Activated CD4-positive, alpha-beta T cell treated with anti-CD3 and anti-CD28 coated beads, Interleukin-2, amount 10 ng/mL, durations not matched to agents 24 days and 14 days (primary cell): ENCODE data around the gene KLHL42. TPM values are rescaled to one million over a fixed set of nuclear protein-coding genes. Genes with fewer than 3 reads are reported as not detected.

Source experiments
- DNase-seq: peaks from one replicate; pipeline ENCODE4 v3.0.0; 2022
- H3K27ac Mint-ChIP-seq: one replicate; pipeline ENCODE4 v1.8.0; 2022; ENCODE audit warnings: mild to moderate bottlenecking, mixed read lengths
- H3K27me3 Mint-ChIP-seq: one replicate; pipeline ENCODE4 v1.8.0; 2022; ENCODE audit warnings: mixed read lengths
- H3K36me3 Mint-ChIP-seq: one replicate; pipeline ENCODE4 v1.8.0; 2022; ENCODE audit warnings: low read depth, mild to moderate bottlenecking, mixed read lengths
- H3K4me1 Mint-ChIP-seq: one replicate; pipeline ENCODE4 v1.8.0; 2021; ENCODE audit warnings: mixed read lengths
- H3K4me3 Mint-ChIP-seq: one replicate; pipeline ENCODE4 v1.8.0; 2022; ENCODE audit warnings: mild to moderate bottlenecking, moderate library complexity, mixed read lengths
- H3K9me3 Mint-ChIP-seq: one replicate; pipeline ENCODE4 v1.8.0; 2021; ENCODE audit warnings: mixed read lengths
- intact Hi-C: fragments of 100-400 bp; cut with micrococcal nuclease; formaldehyde crosslinking; loops from one replicate; pipeline ENCODE4 v1.15.1; 2023
- total RNA-seq: library from RNA; stranded (reverse); gene quantifications from 2 replicates; pipeline ENCODE4 v1.2.3, GENCODE V29; 2022

KLHL42 gene
- total RNA-seq, 1 donor from 2014 or later = 13.6 TPM

DNA sequence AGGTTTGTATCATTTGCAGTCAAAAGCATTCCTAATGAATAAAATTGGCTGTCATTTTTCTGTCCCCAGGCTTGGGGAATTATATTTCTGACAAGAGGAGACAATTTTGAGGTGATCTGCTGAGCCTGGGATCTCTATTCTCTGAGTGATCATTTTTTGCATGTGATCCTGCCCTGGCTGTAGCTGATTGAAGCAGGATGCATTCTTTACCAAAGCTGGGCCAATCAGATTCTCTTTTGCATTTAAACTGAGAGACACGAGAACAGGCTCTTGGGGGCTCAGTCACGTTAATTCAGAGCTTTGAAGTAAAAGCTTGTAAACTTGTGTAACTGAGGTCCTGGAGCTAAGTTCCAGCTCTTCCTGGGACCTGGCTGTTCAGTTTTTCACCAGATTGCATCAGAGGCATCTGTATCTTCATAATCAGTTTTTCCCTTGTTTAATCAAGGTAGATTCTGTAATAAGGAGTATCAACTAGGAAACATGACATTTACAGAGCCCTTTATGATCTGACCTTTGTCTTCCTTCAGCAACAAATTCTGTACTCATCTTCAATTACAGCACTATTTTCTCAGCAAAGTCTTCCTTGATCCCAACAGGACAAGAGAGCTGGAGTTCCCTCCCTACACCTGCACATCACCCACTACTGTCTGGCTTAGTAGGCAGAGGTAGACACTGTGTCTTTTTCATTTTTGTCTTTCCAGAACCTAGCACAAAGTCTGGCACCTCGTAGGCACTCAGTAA lies 35.0 kb downstream of the KLHL42 start:
- Mint-ChIP-seq H3K27ac (no peak overlapping the region), H3K27me3 (peaks cover 40% of the 10 kb centered on the region)

DNA sequence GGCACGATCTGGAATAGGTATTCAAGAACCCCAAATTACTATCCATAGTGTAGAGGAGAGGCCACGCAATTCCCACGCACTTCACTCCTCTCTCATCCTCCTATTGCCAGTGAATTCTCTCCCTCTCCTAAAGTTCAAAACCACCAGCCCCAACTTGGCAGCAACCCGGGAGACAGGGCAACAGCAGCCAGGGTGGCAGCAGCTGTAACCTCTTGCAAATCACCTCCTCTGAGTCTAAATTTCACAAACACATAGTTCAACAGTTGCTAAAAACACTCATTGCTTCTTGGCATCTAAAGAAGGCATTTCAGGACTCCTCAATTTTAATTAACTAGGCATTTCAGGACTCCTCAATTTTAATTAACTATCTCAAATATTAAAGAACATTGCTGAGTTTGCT lies 37.7 kb downstream of the KLHL42 start:
- Mint-ChIP-seq H3K27me3 (peaks cover 35% of the 10 kb centered on the region), H3K4me1 (peaks cover 31% of the 10 kb centered on the region)

More for the DNA sequence above, 35.0 kb downstream of the KLHL42 start:
- Mint-ChIP-seq H3K4me3 (no peak overlapping the region), H3K4me1 (peaks cover 16% of the 10 kb centered on the region), H3K9me3 (no peaks in the 10 kb centered on the region), H3K36me3 (no peaks in the 10 kb centered on the region)
- intact Hi-C loops = no loop called here
- no peak for DNase-seq

DNA sequence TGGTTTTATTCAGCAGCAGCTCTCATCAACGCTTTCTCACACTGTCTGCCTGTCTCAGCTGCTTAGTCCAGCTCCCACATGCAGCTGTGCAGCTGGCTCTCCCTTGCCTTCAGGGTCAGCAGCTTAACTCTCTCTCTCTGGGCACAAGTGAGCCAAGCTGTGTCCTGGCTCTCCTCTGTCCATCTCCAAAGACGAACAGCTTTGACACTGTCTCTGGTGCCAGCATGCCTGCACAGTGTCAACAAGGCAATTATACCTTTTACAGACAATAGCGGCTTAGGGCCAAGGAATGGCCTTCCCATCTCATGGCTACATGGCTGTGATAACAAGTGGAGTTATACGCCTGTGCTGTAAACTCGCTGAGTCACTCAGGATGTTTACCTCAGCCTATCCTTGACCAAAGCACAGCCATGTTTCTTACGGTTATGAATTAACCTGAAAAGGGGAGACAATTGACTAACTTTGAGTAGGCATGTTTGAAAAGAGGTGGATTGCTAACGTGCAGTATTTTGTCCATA lies 38.4 kb downstream of the KLHL42 start:
- Mint-ChIP-seq H3K4me1 (peaks cover 35% of the 10 kb centered on the region), H3K9me3 (no peaks in the 10 kb centered on the region), H3K4me3 (no peak overlapping the region), H3K36me3 (no peaks in the 10 kb centered on the region), H3K27ac (no peak overlapping the region), H3K27me3 (peaks cover 35% of the 10 kb centered on the region)
- no peak for DNase-seq
- intact Hi-C loops = no loop called here

More for the DNA sequence above, 37.7 kb downstream of the KLHL42 start:
- Mint-ChIP-seq H3K27ac (no peak overlapping the region), H3K4me3 (no peak overlapping the region), H3K36me3 (no peaks in the 10 kb centered on the region), H3K9me3 (no peaks in the 10 kb centered on the region)
- intact Hi-C loops = no loop called here
- no peak for DNase-seq

DNA sequence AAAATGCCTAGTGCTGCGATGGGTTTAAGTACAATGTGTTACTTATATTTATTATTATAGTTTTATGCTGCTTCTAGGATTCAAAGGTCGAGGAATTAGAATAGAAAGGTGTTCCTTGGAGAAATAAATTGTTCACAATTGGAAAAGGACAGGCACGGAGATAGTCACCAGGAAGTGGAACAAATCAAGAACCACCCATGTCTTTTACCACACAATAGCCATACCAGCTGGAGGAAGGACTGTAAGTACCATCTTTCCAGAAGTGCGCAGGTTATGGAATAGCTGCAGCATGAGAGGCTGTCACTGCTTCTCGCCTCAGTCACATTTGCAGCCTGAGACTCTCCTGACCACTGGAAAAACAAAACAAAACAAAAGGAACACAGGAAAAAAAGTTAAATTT lies 40.5 kb downstream of the KLHL42 start:
- peaks cover 38% of the 10 kb centered on the region for H3K4me1 Mint-ChIP-seq
- H3K9me3 Mint-ChIP-seq = no peaks in the 10 kb centered on the region
- no peak for DNase-seq
- H3K4me3 Mint-ChIP-seq = no peak overlapping the region
- H3K36me3 Mint-ChIP-seq = no peaks in the 10 kb centered on the region
- intact Hi-C loops = loop anchor here (2.0 to 5.0 kb wide), 8 partner anchors 122 to 1282 kb away; partner anchors contain the start of genes BMAL2 and CCDC91
- H3K27me3 Mint-ChIP-seq = peaks cover 48% of the 10 kb centered on the region
- H3K27ac Mint-ChIP-seq = no peak overlapping the region

DNA sequence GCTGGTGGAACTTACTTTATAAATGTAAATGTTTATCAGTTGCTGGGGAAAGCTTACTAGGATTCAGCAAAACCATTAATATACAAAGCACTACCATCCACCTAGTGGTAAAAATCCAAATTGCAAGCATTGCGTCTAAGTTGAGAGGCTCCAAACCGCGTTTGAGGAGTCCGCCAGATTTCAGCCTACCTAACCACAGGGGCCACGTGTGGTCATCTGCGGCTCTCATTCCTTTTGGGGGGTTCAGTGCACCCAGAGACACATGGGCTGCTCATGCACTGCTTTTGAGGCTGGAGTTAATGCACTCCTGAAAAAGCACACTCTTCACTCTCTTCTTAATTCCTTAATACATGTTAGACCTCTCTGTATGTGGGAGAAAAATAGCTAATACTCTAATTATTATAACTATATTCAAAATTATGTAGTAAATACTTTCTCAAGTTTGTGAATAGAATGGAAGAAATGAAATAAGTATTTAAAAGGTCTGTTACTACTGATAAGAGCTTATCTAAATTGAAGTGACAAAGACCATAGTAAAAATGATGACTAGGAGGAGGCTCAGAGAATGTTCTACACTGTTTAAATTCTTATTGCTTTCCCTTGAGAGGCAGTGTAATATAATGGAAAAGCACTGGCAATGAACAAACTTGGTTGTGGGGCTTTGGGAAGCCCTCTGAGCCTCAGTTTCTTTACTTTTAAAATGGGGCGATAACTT lies 41.4 kb downstream of the KLHL42 start:
- Mint-ChIP-seq H3K9me3 (no peaks in the 10 kb centered on the region), H3K4me3 (peak overlapping the region; percentile 6), H3K36me3 (no peaks in the 10 kb centered on the region), H3K27ac (peak overlapping the region; percentile 87), H3K4me1 (peaks cover 36% of the 10 kb centered on the region), H3K27me3 (peaks cover 52% of the 10 kb centered on the region)
- intact Hi-C loops = loop anchor here (1.0 to 5.0 kb wide), 9 partner anchors 88 to 1281 kb away; partner anchors contain the start of genes BMAL2 and CCDC91
- peak; percentile 85 for DNase-seq

DNA sequence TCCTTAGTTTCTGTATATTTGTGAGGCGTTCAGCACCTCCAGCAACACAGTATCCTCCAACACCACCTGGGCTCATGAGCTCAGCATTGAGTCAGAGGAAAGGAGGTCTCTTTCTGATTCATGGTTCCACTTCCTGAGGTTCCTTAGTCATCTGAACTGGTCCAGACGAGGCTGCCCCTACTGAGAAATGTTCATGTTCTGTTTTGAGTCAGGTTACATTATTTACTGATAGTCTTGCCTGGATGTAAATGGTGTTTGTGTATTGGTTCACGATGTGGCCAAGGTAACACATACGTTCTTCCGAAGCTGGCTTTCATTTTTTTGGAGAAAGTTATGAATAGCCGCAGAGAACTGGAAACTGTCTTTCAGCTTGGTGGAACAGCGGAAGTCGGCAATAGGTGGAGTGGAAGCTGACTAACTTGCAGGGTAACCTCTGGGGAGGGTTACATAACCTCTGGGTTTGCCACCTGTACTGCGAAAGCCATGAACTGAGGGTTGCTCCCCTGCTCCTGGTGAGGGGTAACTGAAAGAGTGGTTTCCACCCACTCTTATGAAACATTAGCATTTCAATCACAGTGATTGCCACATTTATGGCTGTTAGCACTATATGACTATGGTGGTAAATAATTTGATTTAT lies 42.2 kb downstream of the KLHL42 start:
- Mint-ChIP-seq H3K4me3 (peak overlapping the region; percentile 53), H3K9me3 (no peaks in the 10 kb centered on the region), H3K36me3 (no peaks in the 10 kb centered on the region), H3K4me1 (peaks cover 34% of the 10 kb centered on the region), H3K27ac (peak overlapping the region; percentile 87), H3K27me3 (peaks cover 55% of the 10 kb centered on the region)
- intact Hi-C loops = loop anchor here (1.0 to 5.0 kb wide), 16 partner anchors 15 to 1280 kb away; partner anchors contain the start of genes BMAL2, KLHL42, MANSC4 and MRPS35
- peak; percentile 84 for DNase-seq

DNA sequence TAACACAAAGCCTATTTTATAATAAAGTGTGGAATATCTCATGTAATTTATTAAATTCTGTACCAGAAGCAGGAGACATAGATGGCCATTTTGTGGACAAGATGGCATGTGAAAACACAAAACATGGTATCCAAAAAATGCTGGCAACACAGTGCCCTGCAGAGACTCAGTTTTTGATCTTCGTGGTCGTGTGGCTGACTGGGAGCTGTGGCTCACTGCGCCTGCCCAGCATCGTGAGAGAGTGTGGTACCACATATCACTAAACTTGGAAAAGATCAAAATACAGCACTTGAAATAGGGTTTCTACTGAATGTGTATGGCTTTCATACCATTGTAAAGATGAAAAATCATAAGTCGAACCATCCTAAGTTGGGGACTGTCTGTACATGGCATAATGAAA lies 43.0 kb downstream of the KLHL42 start:
- Mint-ChIP-seq H3K4me3 (no peak overlapping the region), H3K36me3 (no peaks in the 10 kb centered on the region), H3K27me3 (peaks cover 52% of the 10 kb centered on the region), H3K9me3 (no peaks in the 10 kb centered on the region), H3K27ac (peak overlapping the region; percentile 87), H3K4me1 (peaks cover 34% of the 10 kb centered on the region)
- DNase-seq = no peak
- intact Hi-C loops = loop anchor here (2.0 to 5.0 kb wide), 10 partner anchors 119 to 1279 kb away; partner anchors contain the start of genes BMAL2 and TM7SF3

DNA sequence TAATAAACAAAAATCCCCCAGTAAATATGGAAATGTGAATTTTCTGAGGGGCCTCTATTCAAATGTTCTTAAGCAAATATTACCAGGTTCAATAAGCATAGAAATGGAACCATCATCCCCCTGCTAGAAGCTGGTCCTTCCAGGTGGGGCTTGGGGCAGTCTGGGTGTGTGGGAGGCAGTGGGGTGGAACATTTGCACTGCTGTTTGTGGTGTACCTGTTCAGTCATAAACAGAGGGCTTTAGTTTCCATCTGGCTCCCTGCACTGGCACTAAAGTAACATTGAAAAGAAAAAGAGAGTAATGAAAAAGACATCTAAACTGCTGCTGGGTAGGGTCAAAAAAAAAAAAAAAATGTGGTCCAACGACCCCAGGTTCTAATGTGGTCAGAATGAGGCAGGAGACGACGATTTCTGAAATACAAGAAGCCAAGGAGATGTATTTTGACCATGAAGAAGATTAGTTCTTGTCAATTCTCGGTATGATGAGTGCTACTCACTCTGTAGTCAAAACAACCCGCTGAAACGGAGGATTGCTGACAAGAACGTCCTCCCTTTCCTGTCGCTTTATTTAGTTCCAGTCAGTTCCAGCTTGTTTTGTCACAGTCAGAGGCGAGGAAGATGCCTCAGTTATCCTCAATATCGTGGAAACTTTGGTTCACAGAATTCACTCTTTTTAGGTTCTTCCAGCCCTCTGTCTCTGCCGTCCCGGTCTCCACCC lies 44.3 kb downstream of the KLHL42 start:
- no peak overlapping the region for H3K4me3 Mint-ChIP-seq
- no peaks in the 10 kb centered on the region for H3K9me3 Mint-ChIP-seq
- intact Hi-C loops = loop anchor here (5.0 kb wide), 7 partner anchors 118 to 1278 kb away; partner anchors contain the start of gene BMAL2
- H3K27me3 Mint-ChIP-seq = peaks cover 52% of the 10 kb centered on the region
- no peak for DNase-seq
- H3K36me3 Mint-ChIP-seq = no peaks in the 10 kb centered on the region
- peak overlapping the region; percentile 75 for H3K27ac Mint-ChIP-seq
- H3K4me1 Mint-ChIP-seq = peaks cover 30% of the 10 kb centered on the region

DNA sequence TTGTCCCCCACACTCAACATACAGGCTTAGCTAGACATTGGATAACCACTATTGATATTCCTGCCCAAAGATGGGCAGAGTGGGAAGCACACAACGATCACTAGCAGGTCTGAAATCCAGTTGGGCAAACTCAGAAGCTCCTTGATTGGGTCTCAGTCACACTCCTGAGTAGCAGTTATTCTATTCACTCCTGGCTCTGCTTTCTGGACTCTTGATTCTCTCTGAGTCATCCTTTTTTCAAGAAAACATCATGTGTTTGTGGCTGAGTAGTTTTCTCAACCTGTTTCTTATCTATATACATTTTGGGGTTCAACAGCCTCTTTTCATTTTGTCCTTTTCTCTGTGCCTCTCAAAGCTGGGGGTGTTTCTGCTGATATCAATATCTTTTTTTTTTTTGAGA lies 46.0 kb downstream of the KLHL42 start:
- Mint-ChIP-seq H3K4me1 (peaks cover 29% of the 10 kb centered on the region), H3K36me3 (no peaks in the 10 kb centered on the region), H3K4me3 (no peak overlapping the region), H3K27ac (no peak overlapping the region), H3K27me3 (peaks cover 54% of the 10 kb centered on the region), H3K9me3 (no peaks in the 10 kb centered on the region)
- intact Hi-C loops = no loop called here
- no peak for DNase-seq

DNA sequence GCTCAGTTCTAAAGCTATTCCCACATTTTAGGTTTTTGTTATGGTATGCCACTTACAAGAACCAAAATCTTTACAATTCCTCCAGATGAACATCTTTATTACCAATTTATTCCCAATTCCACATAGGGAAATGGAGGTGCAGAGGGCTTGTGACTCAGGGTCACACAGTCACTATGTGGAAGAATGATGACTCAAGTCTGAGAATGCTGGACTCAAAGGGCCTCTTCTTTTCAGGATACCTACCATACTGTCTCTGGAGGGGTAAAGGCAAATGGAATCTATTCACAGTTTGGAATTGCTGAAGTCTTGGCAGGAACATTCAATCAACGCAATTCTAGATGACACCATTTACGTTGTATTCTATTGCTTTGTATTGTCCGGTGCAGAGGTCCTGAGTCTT lies 48.2 kb downstream of the KLHL42 start:
- peaks cover 10% of the 10 kb centered on the region for H3K4me1 Mint-ChIP-seq
- no peak overlapping the region for H3K27ac Mint-ChIP-seq
- H3K9me3 Mint-ChIP-seq = no peaks in the 10 kb centered on the region
- H3K27me3 Mint-ChIP-seq = peaks cover 59% of the 10 kb centered on the region
- intact Hi-C loops = no loop called here
- no peak for DNase-seq
- H3K36me3 Mint-ChIP-seq = no peaks in the 10 kb centered on the region
- H3K4me3 Mint-ChIP-seq = no peak overlapping the region

DNA sequence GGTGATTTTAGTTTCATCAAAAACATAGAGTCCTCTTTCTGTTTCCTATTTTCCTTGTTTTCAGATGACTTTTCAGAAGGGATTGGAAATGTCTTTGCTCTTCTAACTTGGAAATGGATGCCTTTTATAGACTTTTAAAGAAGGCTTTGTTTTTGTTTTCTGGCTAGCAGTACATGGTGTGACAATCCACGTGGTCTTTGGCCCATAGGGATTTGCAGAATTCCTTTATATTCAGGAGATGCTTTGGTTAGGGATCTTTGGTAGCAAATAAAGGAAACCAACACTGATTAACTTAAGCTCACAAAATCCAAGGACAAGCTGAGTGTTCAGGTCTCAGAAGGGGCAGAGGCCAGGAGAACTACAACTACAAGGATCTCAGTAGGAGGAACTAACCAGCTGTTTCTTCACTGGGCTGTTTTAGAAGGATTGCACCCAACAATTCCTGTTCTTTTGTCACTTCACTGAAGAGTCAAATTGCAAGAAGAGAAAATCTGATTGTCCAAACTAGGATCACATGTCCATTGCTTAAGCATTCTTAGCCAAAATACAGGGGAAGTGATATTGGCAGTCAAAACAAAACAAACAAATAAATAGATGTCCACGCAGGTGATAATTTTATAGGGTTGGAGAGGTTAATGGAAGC lies 58.6 kb downstream of the KLHL42 start:
- intact Hi-C loops = no loop called here
- peaks cover 4% of the 10 kb centered on the region for H3K9me3 Mint-ChIP-seq
- H3K27me3 Mint-ChIP-seq = peaks cover 15% of the 10 kb centered on the region
- no peaks in the 10 kb centered on the region for H3K36me3 Mint-ChIP-seq
- no peak overlapping the region for H3K4me3 Mint-ChIP-seq
- no peak overlapping the region for H3K27ac Mint-ChIP-seq
- H3K4me1 Mint-ChIP-seq = no peaks in the 10 kb centered on the region
- DNase-seq = no peak

DNA sequence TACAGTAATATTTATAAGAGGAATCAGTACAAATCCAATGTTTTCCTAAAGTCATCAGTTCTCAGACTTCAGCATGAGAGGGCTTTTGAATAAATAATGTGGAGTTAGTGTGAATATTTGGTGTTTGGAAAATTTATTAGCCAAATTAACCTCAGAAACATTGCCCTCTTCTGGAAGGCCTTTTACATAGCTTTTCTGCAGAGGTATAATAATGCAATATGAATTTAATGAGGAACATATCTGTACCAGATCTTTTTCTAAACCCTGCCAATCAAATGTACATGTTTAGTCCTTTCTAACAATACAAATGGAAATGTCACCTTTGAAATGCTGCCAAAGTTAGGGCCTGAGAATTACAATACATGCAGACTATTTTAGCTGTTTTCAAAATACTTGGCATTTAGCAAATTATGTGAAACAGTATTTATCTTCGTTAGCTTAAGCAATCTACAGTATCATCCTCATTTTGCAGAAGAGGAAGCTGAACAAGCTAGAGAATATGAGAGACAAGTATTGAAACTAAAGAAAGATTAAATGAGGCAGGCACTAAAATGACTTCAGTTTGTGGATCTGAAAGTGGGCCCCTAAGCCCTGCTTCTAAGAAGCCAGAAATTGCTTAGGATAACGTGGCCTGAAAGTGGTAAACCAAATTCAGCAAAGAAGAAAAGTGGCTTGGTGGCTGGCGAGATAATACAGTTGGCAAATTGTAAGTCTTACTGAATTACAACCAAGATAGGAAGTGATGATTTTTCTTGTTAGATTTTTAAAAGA lies 60.4 kb downstream of the KLHL42 start:
- no peak overlapping the region for H3K27ac Mint-ChIP-seq
- no peaks in the 10 kb centered on the region for H3K4me1 Mint-ChIP-seq
- H3K36me3 Mint-ChIP-seq = no peaks in the 10 kb centered on the region
- no peaks in the 10 kb centered on the region for H3K9me3 Mint-ChIP-seq
- no peak overlapping the region for H3K4me3 Mint-ChIP-seq
- DNase-seq = no peak
- peaks cover 8% of the 10 kb centered on the region for H3K27me3 Mint-ChIP-seq
- intact Hi-C loops = no loop called here
